ENCODE data around the gene SPEF1.

DNA sequence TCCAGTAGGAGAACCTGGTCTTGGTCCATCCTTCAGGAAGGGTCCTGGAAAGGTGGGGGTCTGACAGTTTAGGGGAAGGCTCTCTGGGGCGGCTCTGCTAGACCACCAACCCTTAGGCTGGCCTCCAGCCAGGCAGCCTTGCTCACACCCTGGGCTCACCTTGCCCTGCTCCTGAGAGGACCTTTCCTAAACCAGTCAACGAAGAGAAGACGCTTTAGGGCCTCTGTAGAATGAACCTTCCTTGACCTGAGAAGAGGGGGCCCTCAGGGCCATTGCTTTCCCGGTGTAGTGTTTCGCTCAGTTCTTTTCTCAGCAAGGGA, 15.9 kb upstream of the SPEF1 start:
- TF ChIP-seq, protein P1, sequence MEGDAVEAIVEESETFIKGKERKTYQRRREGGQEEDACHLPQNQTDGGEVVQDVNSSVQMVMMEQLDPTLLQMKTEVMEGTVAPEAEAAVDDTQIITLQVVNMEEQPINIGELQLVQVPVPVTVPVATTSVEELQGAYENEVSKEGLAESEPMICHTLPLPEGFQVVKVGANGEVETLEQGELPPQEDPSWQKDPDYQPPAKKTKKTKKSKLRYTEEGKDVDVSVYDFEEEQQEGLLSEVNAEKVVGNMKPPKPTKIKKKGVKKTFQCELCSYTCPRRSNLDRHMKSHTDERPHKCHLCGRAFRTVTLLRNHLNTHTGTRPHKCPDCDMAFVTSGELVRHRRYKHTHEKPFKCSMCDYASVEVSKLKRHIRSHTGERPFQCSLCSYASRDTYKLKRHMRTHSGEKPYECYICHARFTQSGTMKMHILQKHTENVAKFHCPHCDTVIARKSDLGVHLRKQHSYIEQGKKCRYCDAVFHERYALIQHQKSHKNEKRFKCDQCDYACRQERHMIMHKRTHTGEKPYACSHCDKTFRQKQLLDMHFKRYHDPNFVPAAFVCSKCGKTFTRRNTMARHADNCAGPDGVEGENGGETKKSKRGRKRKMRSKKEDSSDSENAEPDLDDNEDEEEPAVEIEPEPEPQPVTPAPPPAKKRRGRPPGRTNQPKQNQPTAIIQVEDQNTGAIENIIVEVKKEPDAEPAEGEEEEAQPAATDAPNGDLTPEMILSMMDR (IDR thresholded peaks at IDR 0.05) = no peak
- TF ChIP-seq POLR2A (IDR thresholded peaks at IDR 0.05) (no peak), EP300 (IDR thresholded peaks at IDR 0.05) (no peak)

All from tibial nerve (tissue), 4 donors.